Ectodermal cell (in vitro differentiated cells): ENCODE results near the gene ITPRIP.

ENCODE experiments used
- H3K27ac ChIP-seq: 2 replicates; pipeline ENCODE4 v1.7.0; 2013; ENCODE audit warnings: mild to moderate bottlenecking, low read depth, low read length; ENCODE audit not compliant: insufficient read depth, poor library complexity, severe bottlenecking
- H3K27me3 ChIP-seq: 2 replicates; pipeline ENCODE4 v1.7.0; 2013; ENCODE audit warnings: mild to moderate bottlenecking, low read length; ENCODE audit not compliant: insufficient read depth, control insufficient read depth, poor library complexity, severe bottlenecking
- H3K36me3 ChIP-seq: one replicate; pipeline ENCODE4 v1.7.0; 2013; ENCODE audit warnings: low read length; ENCODE audit not compliant: control insufficient read depth, insufficient read depth
- H3K4me1 ChIP-seq: one replicate; pipeline ENCODE4 v1.7.0; 2013; ENCODE audit warnings: low read length; ENCODE audit not compliant: control insufficient read depth, insufficient read depth
- H3K4me3 ChIP-seq: 2 replicates; pipeline ENCODE4 v1.7.0; 2013; ENCODE audit warnings: low read depth, low read length, control low read depth; ENCODE audit not compliant: insufficient read depth
- H3K9me3 ChIP-seq: 2 replicates; pipeline ENCODE4 v1.7.0; 2013; ENCODE audit warnings: mild to moderate bottlenecking, low read length, moderate library complexity; ENCODE audit not compliant: control insufficient read depth
- WGBS, 2 experiments: methylation state at CpG; one replicate each; pipeline ENCODE4 v1.1.7; 2013; ENCODE audit warnings: missing lambda C conversion rate in 2 of 2; 5-methylcytosine and 5-hydroxymethylcytosine counted together

Gene ITPRIP

GRCh38 chr10:104309980-104310978 lies 28.0 kb downstream of the ITPRIP start:
- Histone ChIP-seq H3K9me3 (no peaks in the 10 kb centered on the region), H3K27me3 (no peaks in the 10 kb centered on the region), H3K4me1 (peaks cover 7% of the 10 kb centered on the region), H3K4me3 (no peak overlapping the region), H3K36me3 (no peaks in the 10 kb centered on the region), H3K27ac (no peak overlapping the region)
- WGBS, 2 experiments, result 94% methylated on average over 15 of the region's 15 CpGs

GRCh38 chr10:104308439-104308903 lies 29.8 kb downstream of the ITPRIP start:
- Histone ChIP-seq H3K4me3 (no peak overlapping the region), H3K27ac (no peak overlapping the region), H3K9me3 (no peaks in the 10 kb centered on the region), H3K36me3 (no peaks in the 10 kb centered on the region), H3K27me3 (no peaks in the 10 kb centered on the region), H3K4me1 (peaks cover 7% of the 10 kb centered on the region)
- WGBS, 2 experiments, result 92 to 94% methylated on average over 4 of the region's 4 CpGs

- Histone ChIP-seq H3K9me3 (no peaks in the 10 kb centered on the region), H3K4me1 (peaks cover 7% of the 10 kb centered on the region), H3K36me3 (no peaks in the 10 kb centered on the region), H3K27me3 (no peaks in the 10 kb centered on the region), H3K4me3 (no peak overlapping the region), H3K27ac (no peak overlapping the region)
- 86% methylated on average over 9 to 10 of the region's 10 CpGs for WGBS, 2 experiments
These were observed 30.5 kb downstream of the ITPRIP start for GRCh38 chr10:104307576-104308438.

- WGBS, 2 experiments, result 52 to 62% methylated on average over 3 of the region's 3 CpGs
- no peaks in the 10 kb centered on the region for H3K9me3 ChIP-seq
- peaks cover 7% of the 10 kb centered on the region for H3K4me1 ChIP-seq
- no peak overlapping the region for H3K4me3 ChIP-seq
- no peaks in the 10 kb centered on the region for H3K27me3 ChIP-seq
- no peak overlapping the region for H3K27ac ChIP-seq
- no peaks in the 10 kb centered on the region for H3K36me3 ChIP-seq
These were observed 31.4 kb downstream of the ITPRIP start for GRCh38 chr10:104306897-104307296.

GRCh38 chr10:104304927-104305326 lies 33.3 kb downstream of the ITPRIP start:
- H3K27ac ChIP-seq, result no peak overlapping the region
- H3K4me1 ChIP-seq, result peaks cover 7% of the 10 kb centered on the region
- WGBS, 2 experiments, result 95% methylated on average over 8 of the region's 8 CpGs
- no peaks in the 10 kb centered on the region for H3K36me3 ChIP-seq
- H3K27me3 ChIP-seq, result no peaks in the 10 kb centered on the region
- H3K4me3 ChIP-seq, result no peak overlapping the region
- no peaks in the 10 kb centered on the region for H3K9me3 ChIP-seq

GRCh38 chr10:104304356-104304745 lies 33.9 kb downstream of the ITPRIP start:
- 94 to 97% methylated on average over 4 of the region's 4 CpGs for WGBS, 2 experiments
- no peaks in the 10 kb centered on the region for H3K9me3 ChIP-seq

GRCh38 chr10:104303594-104304355 lies 34.5 kb downstream of the ITPRIP start:
- H3K9me3 ChIP-seq, result no peaks in the 10 kb centered on the region
- peaks cover 7% of the 10 kb centered on the region for H3K4me1 ChIP-seq
- no peak overlapping the region for H3K4me3 ChIP-seq
- WGBS, 2 experiments, result 46 to 48% methylated on average over 2 of the region's 2 CpGs
- H3K36me3 ChIP-seq, result no peaks in the 10 kb centered on the region
- H3K27me3 ChIP-seq, result no peaks in the 10 kb centered on the region
- H3K27ac ChIP-seq, result no peak overlapping the region

More at GRCh38 chr10:104304356-104304745, 33.9 kb downstream of the ITPRIP start:
- H3K4me1 ChIP-seq, result peaks cover 7% of the 10 kb centered on the region
- no peak overlapping the region for H3K4me3 ChIP-seq
- no peaks in the 10 kb centered on the region for H3K27me3 ChIP-seq
- no peaks in the 10 kb centered on the region for H3K36me3 ChIP-seq
- H3K27ac ChIP-seq, result no peak overlapping the region

GRCh38 chr10:104301907-104302690 lies 36.2 kb downstream of the ITPRIP start:
- no peaks in the 10 kb centered on the region for H3K9me3 ChIP-seq
- H3K27me3 ChIP-seq, result no peaks in the 10 kb centered on the region
- no peak overlapping the region for H3K4me3 ChIP-seq
- no peaks in the 10 kb centered on the region for H3K36me3 ChIP-seq
- 85 to 93% methylated on average over 2 of the region's 3 CpGs for WGBS, 2 experiments
- no peak overlapping the region for H3K27ac ChIP-seq
- H3K4me1 ChIP-seq, result peaks cover 6% of the 10 kb centered on the region

- H3K27ac ChIP-seq, result no peak overlapping the region
- no peaks in the 10 kb centered on the region for H3K4me1 ChIP-seq
- H3K4me3 ChIP-seq, result no peak overlapping the region
- WGBS, 2 experiments, result 72 to 77% methylated on average over 7 of the region's 7 CpGs
- H3K27me3 ChIP-seq, result no peaks in the 10 kb centered on the region
- H3K36me3 ChIP-seq, result no peaks in the 10 kb centered on the region
- no peaks in the 10 kb centered on the region for H3K9me3 ChIP-seq
These were observed 37.5 kb downstream of the ITPRIP start for GRCh38 chr10:104300736-104301292.
